GM19455 (cell line): ENCODE measurements around the gene KCNT2.

Experiments used
- ATAC-seq: cut with Tn5 transposase; IDR thresholded peaks from one replicate; pipeline ENCODE4 v1.9.1; 2021; ENCODE audit not compliant: unreplicated experiment

The KCNT2 gene

GRCh38 chr1:196403803-196404690, 204.2 kb downstream of the KCNT2 start:
- ATAC-seq: no peak

DNA sequence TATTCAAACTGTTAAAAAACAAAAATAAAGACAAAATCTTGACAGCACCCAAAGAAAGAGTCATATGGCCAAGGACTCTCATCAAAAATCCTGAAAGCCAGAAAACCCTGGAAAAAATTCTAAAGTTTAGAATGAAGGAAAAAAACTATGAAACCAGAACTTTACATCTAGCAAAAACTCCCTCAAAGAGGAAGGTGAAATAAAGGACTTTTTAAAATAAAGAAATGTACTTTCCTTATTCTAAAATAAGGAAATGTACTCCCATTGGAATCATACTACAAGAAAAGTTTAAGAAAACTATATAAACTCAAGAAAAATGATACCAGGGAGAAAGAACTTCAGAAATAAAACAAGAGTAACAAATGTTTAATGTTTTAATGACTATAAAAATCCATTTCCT, 206.3 kb downstream of the KCNT2 start:
- no peak for ATAC-seq

- ATAC-seq: no peak
Measured at GRCh38 chr1:196401452-196401833, 206.8 kb downstream of the KCNT2 start.

DNA sequence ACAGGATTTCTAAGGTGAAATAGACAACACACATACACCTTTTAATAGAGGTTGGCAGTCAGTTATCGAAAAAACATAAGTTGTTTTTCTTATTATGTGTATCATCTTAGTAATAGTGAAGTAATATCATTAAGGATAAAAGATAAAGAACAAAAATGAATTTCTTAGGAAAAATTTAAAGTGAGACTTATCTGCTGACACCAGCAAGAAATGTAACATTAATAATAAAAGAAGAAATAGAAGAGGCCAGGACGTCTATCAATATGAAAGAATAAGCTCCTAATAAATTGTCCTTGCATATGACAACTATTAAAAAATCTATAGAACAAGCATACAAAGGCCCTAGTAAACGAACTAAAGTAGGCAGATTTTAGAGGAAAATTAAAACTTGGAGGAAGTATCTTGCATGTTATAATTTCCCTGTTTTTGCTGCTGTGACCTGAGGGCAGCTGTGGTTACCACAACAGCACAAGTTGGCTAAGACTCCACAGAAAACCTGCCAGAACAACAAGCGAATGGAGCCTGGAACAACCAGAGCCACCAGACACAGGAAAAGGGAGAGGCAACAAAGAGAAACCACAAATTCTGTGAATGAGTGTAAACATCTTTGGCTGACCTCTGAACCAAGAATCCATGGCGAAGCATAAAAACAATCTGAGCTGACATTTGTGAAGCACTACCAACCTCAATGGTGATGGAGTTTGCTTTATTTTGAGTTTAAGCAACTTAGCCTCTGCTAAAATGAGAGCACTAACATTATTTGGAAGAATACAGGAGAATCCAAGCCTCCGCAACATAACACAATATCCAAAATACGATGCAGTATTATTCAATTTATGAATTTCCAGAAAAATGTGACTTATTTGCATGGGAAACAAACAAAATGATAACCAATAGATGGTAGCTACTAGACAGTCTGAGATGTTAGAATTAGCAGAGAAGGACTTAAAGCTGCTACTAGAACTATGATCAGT, 207.5 kb downstream of the KCNT2 start:
- no peak for ATAC-seq

DNA sequence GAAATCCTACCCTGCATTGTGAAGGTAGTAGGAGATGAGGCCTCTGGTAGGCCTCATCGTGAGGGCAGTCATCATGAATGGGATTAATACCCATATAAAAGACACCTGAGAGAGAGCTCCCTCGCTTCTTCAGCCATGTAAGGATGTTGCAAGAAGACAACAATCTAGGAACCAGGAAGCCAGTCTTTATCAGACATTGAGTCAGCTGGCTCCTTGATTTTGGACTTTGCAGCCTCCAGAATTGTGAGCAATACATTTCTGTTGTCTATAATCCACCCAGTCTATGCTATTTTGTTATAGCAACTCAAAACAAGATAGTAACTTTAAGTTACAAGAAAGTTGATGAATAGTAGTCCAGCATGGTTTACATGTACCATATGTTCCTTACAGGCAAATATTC, 208.5 kb downstream of the KCNT2 start:
- ATAC-seq: no peak

DNA sequence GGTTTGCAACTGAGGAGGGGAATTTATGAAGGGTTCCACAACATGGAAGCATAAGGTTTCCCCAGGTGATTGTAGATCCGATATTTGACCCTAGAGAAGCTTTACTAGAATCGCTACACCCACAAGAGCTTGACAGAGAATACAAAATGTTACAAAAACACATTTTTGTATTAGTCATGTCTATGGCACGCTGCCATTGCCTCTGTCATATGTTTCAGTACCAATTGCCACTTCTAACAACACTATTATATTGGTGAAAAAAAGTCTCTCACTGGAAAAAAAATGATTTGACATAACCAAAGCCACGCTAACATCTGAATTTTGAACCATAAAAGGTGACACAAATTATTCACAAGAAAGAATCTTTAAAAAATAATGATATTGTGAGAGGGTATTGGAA, 214.5 kb downstream of the KCNT2 start:
- ATAC-seq: no peak

DNA sequence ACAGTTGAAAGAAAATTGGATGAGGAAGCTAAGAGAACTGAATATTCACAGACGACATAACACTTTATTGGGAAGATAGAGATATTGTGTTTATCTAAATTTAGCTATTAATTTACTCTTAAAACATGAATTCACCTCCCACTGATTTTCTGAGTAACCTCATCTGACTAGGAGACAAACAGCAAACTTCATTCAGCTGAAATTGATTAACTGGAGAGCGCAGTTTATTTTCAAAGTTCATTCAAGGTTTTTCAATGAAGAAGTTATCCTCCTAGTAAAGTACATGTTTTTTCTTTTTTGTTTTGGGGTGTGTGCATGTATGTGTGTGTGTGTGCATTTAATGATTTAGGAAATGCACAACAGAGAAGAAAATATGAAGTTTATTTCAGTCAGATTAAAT, 215.0 kb downstream of the KCNT2 start:
- no peak for ATAC-seq

DNA sequence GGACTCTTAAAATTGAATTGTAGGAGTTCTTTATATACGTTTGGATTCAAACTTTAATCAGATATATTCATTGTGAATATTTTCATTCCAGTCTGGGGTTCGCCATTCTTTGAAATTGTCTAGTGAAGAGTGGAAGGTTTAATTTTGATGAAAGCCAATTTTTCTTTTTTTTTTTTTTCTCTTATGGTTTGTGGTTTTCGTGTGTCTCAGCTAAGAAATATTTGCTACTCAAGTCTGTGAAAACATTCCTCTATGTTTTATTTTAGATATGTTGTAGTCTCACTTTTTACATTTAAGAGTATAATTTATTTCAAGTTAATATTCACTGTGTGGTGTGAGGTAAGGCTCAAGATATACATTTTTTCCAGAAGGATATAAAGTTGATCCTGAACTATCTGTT, 220.5 kb downstream of the KCNT2 start:
- no peak for ATAC-seq

- ATAC-seq: no peak
Measured at GRCh38 chr1:196385109-196385508, 223.1 kb downstream of the KCNT2 start.

GRCh38 chr1:196382383-196382782, 225.9 kb downstream of the KCNT2 start:
- no peak for ATAC-seq

DNA sequence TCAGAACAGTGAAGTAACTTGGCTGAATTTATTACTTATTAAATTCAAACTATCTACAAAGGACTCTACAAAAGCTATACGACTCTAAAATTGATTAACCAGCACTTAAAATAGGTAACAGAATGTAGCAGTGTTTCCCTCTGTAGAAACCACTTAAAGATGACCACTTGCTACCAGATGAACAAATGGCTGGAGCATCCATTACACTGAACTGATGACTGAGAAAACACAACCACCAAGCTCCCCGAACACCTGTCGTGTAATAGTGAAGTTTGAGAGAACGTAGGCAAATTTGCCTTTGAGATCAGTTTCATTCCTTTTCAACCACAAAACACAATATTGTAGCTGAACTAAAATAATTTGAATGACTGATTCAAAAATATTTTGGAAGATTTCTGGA, 226.7 kb downstream of the KCNT2 start:
- no peak for ATAC-seq

GRCh38 chr1:196380316-196380715, 227.9 kb downstream of the KCNT2 start:
- no peak for ATAC-seq

DNA sequence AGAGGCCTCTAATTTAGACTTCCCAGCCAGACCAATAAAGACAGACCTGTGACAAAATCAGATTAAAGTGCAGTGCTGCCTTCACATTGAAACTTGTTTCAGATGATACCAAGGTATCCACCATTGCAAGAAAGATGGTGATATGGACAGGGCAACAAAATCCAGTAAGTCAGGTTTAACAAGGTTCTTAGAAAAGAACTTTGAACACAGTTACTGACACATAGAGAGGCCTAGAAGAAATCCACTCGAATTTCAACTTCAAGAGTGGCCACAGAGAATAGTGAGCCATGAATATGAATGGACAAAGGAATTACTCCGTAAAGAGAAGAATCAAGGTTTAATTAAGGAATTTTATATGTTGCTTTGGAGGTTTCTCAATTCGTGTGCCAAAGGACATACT, 230.4 kb downstream of the KCNT2 start:
- ATAC-seq: no peak

GRCh38 chr1:196376630-196377328, 231.5 kb downstream of the KCNT2 start:
- ATAC-seq: no peak

DNA sequence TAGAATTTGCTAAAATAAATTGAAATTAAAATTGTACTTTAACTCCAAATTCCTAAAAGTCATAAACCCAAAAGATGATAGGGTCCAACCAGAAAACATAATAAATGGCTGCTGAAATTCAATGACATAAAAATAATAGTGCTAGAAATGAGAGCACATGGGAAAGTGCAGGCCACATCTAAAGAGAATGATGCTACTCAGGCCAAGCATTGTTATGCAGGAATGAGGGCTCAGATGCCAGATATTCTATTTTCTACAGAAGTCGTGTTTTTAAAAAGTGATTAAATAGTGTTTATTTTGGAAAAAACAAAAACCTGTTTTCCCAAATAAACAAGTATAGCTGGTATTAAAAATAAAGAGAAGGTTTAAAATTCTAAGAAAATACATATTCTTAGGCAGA, 234.4 kb downstream of the KCNT2 start:
- ATAC-seq: no peak

DNA sequence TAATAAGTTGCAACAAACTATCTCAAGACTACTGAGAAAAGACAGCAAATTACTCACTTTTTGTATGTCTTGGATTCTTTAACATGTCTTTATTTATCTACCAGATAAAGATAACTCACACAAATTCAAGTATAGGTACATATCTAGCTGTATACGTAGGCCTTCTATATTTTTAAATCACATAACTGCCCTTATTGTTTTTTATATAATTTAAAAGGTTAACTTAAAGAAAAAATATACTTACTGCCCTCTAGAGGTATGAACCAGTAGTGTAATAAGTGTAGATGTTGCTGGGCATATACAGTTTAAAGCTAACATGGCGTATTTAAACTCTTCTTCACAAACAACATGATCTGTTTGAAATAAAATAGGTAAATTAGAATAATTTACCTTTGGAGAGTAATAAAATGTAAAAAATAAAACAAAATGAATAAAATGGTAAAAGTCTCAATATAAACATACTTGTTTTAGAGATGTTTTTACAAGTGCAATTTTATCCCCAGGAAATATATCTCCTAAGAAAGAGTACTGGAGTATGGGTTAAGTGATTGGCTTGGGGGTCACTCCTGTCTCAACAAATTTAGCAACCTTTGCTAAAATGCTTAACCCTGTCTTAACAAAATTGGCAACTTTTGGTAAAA, 235.2 kb downstream of the KCNT2 start:
- ATAC-seq: peak; percentile 76

- ATAC-seq: no peak
Measured at GRCh38 chr1:196367838-196368237, 240.4 kb downstream of the KCNT2 start.

- ATAC-seq: no peak
Measured at GRCh38 chr1:196366817-196367495, 241.3 kb downstream of the KCNT2 start.

GRCh38 chr1:196361112-196361714, 247.0 kb downstream of the KCNT2 start:
- no peak for ATAC-seq

- ATAC-seq: no peak
Measured at GRCh38 chr1:196357913-196358312, 250.3 kb downstream of the KCNT2 start.
